Upper lobe of left lung (tissue), 6 donors: ENCODE results near the gene TNS1. TPM values are rescaled to one million over a fixed set of nuclear protein-coding genes. Genes with fewer than 3 reads are reported as not detected.

Experiments used
- ATAC-seq, 2 donors: fragments of 200-7000 bp; cut with Tn5 transposase; one replicate each; pipeline ENCODE4 v1.9.1; 2022; ENCODE audit warnings: mild to moderate bottlenecking in 2 of 2, moderate library complexity in 2 of 2; ENCODE audit not compliant: low FRiP score in 2 of 2
- DNase-seq, 2 donors: peaks; one replicate each; pipeline ENCODE4 v3.0.0-alpha.2; 2019 to 2020
- H3K27ac ChIP-seq, 4 donors: fragments of 200-600 bp; sonication (generic); one replicate each; pipeline ENCODE4 v1.5.1; 2016 to 2019
- H3K27me3 ChIP-seq, 4 donors: fragments of 200-600 bp; sonication (generic); one replicate each; pipeline ENCODE4 v1.5.1; 2017 to 2019
- H3K36me3 ChIP-seq, 4 donors: fragments of 200-600 bp; sonication (generic); one replicate each; pipeline ENCODE4 v1.5.1; 2016 to 2019
- H3K4me1 ChIP-seq, 4 donors: fragments of 200-600 bp; sonication (generic); one replicate each; pipeline ENCODE4 v1.5.1; 2018 to 2019
- H3K4me3 ChIP-seq, 4 donors: fragments of 200-600 bp; sonication (generic); one replicate each; pipeline ENCODE4 v1.5.1; 2017 to 2019; ENCODE audit warnings: mild to moderate bottlenecking in 2 of 4, moderate library complexity in 1 of 4
- H3K9me3 ChIP-seq, 4 donors: fragments of 200-600 bp; sonication (generic); one replicate each; pipeline ENCODE4 v1.5.1; 2018 to 2019
- CTCF ChIP-seq, 6 experiments: fragments of 450-650 bp in 4 of 6; fragments of 200-600 bp in 2 of 6; sonication (generic) in 2 of 6; IDR thresholded peaks; one replicate each; pipeline ENCODE4 v1.5.1; 2016 to 2019; ENCODE audit warnings: antibody characterized with exemption in 6 of 6
- EP300 ChIP-seq, 4 donors: sonication (generic); formaldehyde crosslinking; IDR thresholded peaks; one replicate each; pipeline ENCODE4 v1.5.1; 2017; ENCODE audit warnings: antibody characterized with exemption in 4 of 4, control low read depth in 2 of 4
- POLR2A ChIP-seq, 4 donors: fragments of 450-650 bp; IDR thresholded peaks; one replicate each; pipeline ENCODE4 v1.5.1; 2016 to 2017; ENCODE audit warnings: antibody characterized with exemption in 4 of 4, mild to moderate bottlenecking in 2 of 4
- POLR2AphosphoS5 ChIP-seq, 2 donors: sonication (generic); formaldehyde crosslinking; IDR thresholded peaks; one replicate each; pipeline ENCODE4 v1.5.1; 2017; ENCODE audit warnings: antibody characterized with exemption in 2 of 2
- WGBS, 2 donors: methylation state at CpG; one replicate each; pipeline ENCODE4 v1.1.5; 2017 to 2018; 5-methylcytosine and 5-hydroxymethylcytosine counted together
- total RNA-seq, 6 donors: library from RNA; depleted of rRNA in 4 of 6; stranded (reverse); fragments of >200 nt in 4 of 6; gene quantifications; one replicate each; pipeline versions ENCODE4 v1.1.0 to v1.2.1, GENCODE V29; 2016 to 2021
- donor health status: DM: no; HTN: no; CAD: no; lungs with moderate emphysema.
- donor health status: DM: no; HTN: yes; CAD: no; lungs with severe emphysema.

Gene TNS1
- total RNA-seq, 6 donors from 2014 or later, result 325 to 1,095 (median 550) TPM

GRCh38 chr2:218013289-218013688 lies 10.5 kb upstream of the TNS1 start:
- DNase-seq, result no peak
- no peak for ATAC-seq
- H3K4me1 ChIP-seq, result peaks cover 16 to 31% (median 30%) of the 10 kb centered on the region in 4 donors
- no peak overlapping the region for H3K4me3 ChIP-seq
- WGBS, 2 donors, result 100% methylated on average over 1 to 2 of the region's 2 CpGs
- no peaks in the 10 kb centered on the region for H3K9me3 ChIP-seq
- H3K27ac ChIP-seq, result no peak overlapping the region
- TF ChIP-seq EP300 (IDR thresholded peaks at IDR 0.05), result no peak
- TF ChIP-seq CTCF (IDR thresholded peaks at IDR 0.05), result no peak
- TF ChIP-seq POLR2A (IDR thresholded peaks at IDR 0.05), result no peak
- TF ChIP-seq POLR2AphosphoS5 (IDR thresholded peaks at IDR 0.05), result no peak
- H3K27me3 ChIP-seq, result peaks cover 0 to 20% (median 9%) of the 10 kb centered on the region in 4 donors
- H3K36me3 ChIP-seq, result no peaks in the 10 kb centered on the region

DNA sequence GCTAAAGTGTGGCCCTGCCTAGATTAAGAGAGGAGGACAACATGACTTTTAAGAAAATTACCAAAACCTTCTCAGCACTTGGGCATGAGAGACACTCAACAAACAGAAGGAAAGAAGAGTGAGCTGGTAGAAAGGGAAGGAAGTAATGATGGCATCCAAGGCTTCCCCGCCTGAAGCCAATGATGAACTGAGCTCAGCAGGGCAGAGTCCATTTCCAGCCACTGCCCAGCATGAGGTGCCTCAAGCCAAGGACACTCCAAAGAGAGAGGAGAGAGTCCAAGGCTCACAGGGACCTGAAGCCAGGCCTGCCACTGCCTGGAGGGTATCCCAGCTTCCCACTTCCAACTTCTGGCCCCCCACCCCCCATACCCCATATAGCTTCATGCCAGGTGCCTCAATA lies 9.5 kb upstream of the TNS1 start:
- no peak overlapping the region for H3K27ac ChIP-seq
- H3K27me3 ChIP-seq, result peaks cover 0 to 20% (median 9%) of the 10 kb centered on the region in 4 donors
- TF ChIP-seq EP300 (IDR thresholded peaks at IDR 0.05) (no peak), CTCF (IDR thresholded peaks at IDR 0.05) (no peak), POLR2AphosphoS5 (IDR thresholded peaks at IDR 0.05) (no peak), POLR2A (IDR thresholded peaks at IDR 0.05) (no peak)
- H3K4me3 ChIP-seq, result no peak overlapping the region
- H3K9me3 ChIP-seq, result no peaks in the 10 kb centered on the region
- DNase-seq (no peak), ATAC-seq (no peak)
- no peaks in the 10 kb centered on the region for H3K36me3 ChIP-seq
- WGBS, 2 donors, result 43 to 80% methylated on average over 1 of the region's 1 CpG
- H3K4me1 ChIP-seq, result peaks cover 16 to 29% (median 22%) of the 10 kb centered on the region in 4 donors

DNA sequence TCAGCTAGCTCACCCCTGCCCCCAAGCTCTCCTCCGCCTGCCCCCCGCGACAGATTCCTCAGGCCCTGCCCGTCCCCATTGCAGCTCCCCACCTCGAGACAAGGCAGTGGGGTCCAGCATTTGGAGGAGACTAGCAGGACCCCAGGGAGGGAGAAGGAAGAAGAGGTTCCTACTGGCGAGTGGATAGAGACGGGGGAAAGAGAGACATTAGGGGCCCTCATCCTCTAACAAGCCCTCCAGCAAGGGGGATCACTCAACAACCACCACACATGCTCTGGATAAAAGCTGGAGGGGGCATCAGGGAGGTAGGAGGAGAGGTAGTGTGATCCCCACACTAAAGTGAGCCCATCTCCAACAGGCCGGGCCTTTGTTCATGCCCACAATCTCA lies 8.9 kb upstream of the TNS1 start:
- Histone ChIP-seq H3K4me1 (peaks cover 16 to 29% (median 21%) of the 10 kb centered on the region in 4 donors), H3K9me3 (no peaks in the 10 kb centered on the region), H3K4me3 (no peak overlapping the region), H3K36me3 (no peaks in the 10 kb centered on the region), H3K27me3 (peaks cover 0 to 20% (median 9%) of the 10 kb centered on the region in 4 donors), H3K27ac (no peak overlapping the region)
- no peak for DNase-seq
- WGBS, 2 donors, result 73 to 84% methylated on average over 8 of the region's 8 CpGs
- no peak for ATAC-seq
- TF ChIP-seq POLR2AphosphoS5 (IDR thresholded peaks at IDR 0.05), result no peak

DNA sequence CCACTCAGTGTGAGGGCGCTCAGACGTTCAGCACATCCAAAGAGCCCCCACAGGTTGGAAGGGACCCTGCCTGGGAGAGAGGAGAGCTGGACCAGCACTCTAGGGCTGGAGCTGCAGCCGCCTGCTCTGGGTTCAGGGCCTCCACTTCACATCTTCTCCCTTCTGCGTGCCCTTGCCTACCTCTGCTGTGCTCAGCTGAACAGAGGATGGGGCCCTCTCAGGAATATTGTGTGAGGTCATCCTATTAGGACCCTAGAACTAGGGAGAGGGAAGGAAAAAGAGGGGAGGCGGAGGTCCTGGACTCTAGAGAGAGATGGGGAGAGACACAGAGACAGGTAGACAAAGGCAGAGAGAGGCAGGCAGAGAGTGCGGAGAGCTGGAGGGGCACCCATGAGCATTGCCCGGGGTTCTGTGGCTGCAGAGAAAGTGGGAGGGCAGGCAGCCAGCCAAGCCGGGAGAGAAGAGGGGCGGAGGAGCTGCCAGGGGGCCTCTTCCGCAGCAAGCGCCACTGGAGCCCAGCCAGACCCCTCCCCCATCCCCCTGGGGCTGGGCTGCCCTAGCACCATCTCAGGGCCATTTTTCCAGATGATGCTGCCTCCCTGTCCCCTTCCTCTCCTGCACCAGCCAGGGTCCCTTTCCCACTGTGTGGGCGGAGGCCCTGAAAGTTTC lies 8.3 kb upstream of the TNS1 start:
- DNase-seq (no peak), ATAC-seq (no peak)
- Histone ChIP-seq H3K27me3 (peaks cover 0 to 20% (median 9%) of the 10 kb centered on the region in 4 donors), H3K27ac (no peak overlapping the region), H3K4me3 (peak overlapping the region in 1 of 4 donors; percentile 52), H3K36me3 (no peaks in the 10 kb centered on the region), H3K9me3 (no peaks in the 10 kb centered on the region), H3K4me1 (peaks cover 16 to 29% (median 21%) of the 10 kb centered on the region in 4 donors)
- TF ChIP-seq EP300 (IDR thresholded peaks at IDR 0.05) (no peak), POLR2AphosphoS5 (IDR thresholded peaks at IDR 0.05) (no peak), CTCF (IDR thresholded peaks at IDR 0.05) (no peak), POLR2A (IDR thresholded peaks at IDR 0.05) (no peak)
- WGBS, 2 donors, result 44 to 46% methylated on average over 11 to 12 of the region's 12 CpGs

DNA sequence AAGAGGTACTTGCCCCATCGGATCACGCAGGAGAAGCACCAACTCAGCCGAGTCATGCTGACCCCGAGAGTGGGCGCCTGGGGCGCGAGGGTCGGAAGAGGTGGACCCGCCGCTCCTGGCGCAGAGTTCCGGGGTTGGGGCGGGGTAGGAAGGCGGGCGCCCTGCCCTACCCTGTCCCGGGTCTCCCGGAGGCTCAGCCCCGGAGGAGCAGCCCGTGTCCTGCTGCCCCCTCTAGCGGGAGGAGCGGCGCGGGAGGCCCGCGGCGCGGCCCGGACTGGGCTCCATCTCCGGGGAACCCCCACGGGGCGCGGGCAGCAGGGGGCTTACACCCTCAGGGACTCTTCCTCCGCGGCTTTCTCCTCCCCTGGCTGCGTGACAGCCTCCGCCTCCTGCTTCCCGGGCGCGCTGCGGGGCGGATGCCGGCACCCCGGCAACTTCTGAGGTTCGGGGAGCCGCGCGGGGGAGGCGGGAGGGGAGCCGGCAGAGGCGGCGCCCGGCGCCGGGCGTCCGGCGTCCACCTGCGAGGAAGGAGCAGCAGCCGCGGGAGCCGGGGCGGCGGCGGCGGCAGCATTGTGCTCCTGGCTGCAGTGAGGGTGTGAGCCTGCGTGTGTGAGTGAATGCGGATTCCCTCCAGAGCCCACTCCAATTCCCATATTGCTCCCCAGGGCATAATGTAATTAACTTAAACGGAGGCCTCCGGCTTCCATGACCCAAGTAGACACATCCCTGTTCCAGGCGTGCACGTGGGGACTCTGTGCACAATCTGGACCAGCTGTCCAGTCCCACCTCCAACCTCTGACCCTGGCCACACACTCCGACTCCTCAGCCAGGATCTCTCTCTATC lies 7.6 kb upstream of the TNS1 start:
- WGBS, 2 donors, result 4 to 10% methylated on average over 16 to 38 of the region's 72 CpGs
- Histone ChIP-seq H3K27me3 (peaks cover 0 to 20% (median 9%) of the 10 kb centered on the region in 4 donors), H3K27ac (peak overlapping the region in 1 of 4 donors; percentile 42), H3K4me3 (peak overlapping the region; percentile 32 to 56 (median 46)), H3K4me1 (peaks cover 16 to 25% (median 21%) of the 10 kb centered on the region in 4 donors), H3K9me3 (no peaks in the 10 kb centered on the region), H3K36me3 (no peaks in the 10 kb centered on the region)
- peak; percentile 64 to 92 for DNase-seq
- peak; percentile 59 to 87 for ATAC-seq
- TF ChIP-seq POLR2A (IDR thresholded peaks at IDR 0.05), result no peak
- TF ChIP-seq CTCF (IDR thresholded peaks at IDR 0.05), result peak; percentile 29 to 65 (median 55)
